GM18868 (cell line): ENCODE measurements around the gene ZNRF3.
"Not testable (repeated sequence)": the region's sequence is repeated elsewhere in the genome, so short reads cannot be mapped to it uniquely, and the experiment has no call there.

Experiments
- ATAC-seq: cut with Tn5 transposase; IDR thresholded peaks from one replicate; pipeline ENCODE4 v1.9.1; 2021; ENCODE audit warnings: mild to moderate bottlenecking, moderate library complexity; ENCODE audit not compliant: unreplicated experiment

Gene ZNRF3

DNA sequence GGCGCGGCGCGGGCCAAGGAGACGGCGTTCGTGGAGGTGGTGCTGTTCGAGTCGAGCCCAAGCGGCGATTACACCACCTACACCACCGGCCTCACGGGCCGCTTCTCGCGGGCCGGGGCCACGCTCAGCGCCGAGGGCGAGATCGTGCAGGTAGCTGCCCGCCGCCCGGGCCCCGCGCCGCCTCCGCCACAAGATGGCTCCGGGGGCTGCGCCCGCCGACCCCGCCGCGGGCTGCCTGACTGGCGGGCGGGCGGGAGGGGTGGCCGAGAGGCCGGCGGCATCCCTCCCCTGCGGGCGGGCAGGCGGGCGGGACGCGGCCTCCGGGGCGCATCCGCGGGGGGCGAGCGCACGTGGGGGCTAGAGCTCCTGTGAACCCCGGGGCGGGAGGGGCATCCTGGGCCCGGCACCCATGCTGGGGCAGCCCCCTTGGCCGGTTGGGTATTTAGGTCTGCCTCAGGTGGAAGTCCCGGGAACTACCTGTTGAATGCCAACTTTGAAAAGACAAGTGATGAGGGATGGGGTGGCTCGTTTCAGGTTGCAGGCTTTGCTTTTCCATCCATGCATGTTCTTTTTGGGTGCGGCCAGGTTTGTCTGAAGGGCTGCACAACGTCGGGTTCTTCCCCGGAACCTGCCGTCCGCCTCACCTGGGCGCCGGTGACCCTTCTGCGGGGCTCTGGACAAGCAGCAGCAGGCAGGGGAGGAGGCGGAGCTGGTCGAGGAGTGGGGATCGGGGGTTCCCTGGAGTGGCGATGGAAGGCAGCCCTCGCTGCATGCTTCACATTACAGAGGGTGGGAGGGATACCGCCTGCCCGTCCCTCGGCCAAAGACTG is 760 bp downstream of the ZNRF3 start:
- ATAC-seq, result no peak

DNA sequence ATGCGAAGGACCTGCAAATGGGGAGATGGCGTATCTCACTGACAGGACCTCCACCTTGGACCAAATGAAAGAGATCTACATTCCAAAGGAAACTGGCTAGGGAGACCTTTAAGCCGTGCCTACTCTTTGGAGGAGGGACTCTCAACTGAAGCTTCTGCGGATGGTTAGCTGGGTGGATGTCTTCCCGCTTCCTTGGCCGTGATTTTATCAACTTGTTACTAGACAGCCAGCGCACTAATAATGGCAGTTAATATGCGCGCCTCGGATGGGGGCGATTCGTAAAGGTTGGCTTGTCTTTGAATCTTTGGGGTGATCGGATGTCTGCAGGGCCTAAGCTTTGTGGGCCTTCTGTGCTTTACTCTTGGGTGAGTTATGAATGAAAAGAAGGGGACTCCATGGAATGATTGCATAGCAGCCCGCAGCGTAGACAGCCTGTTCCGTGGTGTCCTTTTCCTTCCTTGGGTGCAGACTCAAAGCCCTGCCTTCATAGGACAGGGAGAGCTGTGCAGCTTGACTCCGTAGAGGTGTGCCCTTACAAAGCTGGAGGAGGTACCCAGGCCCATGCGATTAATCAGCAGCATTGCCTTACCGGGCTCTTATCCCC is 1.5 kb downstream of the ZNRF3 start:
- ATAC-seq, result no peak

- ATAC-seq, result no peak
These were observed 2.6 kb downstream of the ZNRF3 start for GRCh38 chr22:28885939-28886338.

- ATAC-seq, result not testable (repeated sequence)
These were observed 3.3 kb downstream of the ZNRF3 start for GRCh38 chr22:28886679-28887078.

- no peak for ATAC-seq
These were observed 4.5 kb downstream of the ZNRF3 start for GRCh38 chr22:28887725-28888459.

DNA sequence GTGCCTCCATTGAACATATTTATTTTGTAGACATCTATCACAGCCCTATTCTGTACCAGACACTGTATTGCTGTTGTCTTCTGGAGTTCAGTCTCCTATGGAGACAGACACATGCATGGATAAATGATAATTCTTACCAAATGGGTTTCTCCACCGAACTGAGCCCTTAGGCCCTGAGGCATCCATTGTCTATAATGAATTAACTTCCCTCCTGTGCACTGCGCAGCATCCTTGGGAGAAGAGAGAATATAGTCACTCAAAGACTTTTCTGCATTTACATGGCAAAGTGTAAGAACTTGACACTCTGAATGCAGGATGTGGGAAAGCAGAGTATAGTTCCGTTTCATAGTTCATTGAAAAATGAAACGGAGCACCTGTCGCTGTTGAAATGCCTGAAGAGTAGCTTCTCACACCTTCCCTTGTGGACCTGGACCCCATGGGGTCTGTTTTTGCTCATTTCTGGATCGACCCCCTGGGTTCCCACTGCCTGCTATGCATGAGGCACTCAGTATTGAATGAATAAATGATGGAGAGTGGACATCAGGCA is 6.2 kb downstream of the ZNRF3 start:
- ATAC-seq, result no peak

DNA sequence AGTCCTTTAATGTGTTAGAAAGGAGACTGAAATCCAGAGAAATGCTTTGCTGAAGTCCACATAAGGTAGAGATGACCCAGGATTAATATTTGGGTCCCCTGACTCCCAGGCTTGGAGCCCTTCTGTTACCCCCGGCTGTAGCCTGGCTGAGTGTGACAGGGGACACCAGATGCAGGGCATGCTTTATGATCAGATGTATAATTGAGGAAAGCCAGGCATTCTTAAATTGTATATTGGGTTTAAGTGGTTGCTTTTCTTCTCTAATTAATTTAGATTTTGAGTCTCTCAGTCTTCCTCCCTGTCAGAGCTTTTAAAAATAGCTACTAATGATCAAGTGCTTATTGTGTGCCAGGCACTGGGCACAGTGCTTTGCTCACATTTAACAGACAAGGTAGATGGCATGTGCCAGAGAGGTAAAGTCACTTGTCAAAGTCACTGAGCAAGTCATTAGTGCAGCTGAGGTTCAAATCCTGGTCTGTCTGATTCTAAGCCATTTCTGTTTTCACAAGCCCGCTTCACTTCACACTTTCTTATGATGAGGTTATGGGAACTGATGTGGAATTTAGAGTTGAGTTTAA is 7.9 kb downstream of the ZNRF3 start:
- no peak for ATAC-seq

- ATAC-seq, result no peak
These were observed 8.9 kb downstream of the ZNRF3 start for GRCh38 chr22:28892175-28892731.

DNA sequence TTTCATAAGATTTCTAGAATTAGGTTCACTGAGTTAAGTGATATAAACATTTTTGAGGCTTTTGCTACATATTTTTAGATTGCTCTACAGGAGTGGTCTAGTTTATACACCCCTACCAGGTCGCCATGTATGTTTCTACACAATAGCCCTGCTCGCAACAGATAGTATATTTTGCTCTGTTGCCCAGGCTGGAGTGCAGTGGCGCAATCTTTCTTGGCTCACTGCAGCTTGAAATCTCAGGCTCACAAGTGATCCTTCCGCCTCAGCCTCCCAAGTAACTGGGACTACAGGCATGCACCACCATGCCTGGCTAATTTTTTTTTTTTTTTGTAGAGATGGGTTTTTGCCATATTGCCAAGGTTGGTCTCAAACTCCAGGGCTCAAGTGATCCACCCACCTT is 10.4 kb downstream of the ZNRF3 start:
- ATAC-seq, result no peak

DNA sequence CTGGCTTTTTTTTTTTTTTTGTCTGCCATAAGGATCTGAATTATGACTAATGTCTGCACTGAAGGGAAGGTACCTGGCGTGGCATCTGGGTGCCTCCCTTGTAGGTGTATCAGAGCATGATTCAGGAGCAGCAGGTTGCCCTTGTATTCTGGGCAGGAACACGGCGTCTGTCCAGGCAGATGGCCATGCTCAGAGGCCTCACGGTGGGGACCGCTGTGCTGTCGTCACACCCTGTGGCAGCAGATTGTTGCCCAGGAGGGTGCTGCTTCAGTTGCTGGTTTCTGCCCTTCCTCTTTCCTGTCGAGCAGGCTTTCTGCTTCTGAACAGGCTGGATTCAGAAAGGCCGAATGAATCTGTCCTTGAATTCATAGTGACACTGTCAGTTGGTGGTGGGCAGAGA is 11.0 kb downstream of the ZNRF3 start:
- no peak for ATAC-seq

DNA sequence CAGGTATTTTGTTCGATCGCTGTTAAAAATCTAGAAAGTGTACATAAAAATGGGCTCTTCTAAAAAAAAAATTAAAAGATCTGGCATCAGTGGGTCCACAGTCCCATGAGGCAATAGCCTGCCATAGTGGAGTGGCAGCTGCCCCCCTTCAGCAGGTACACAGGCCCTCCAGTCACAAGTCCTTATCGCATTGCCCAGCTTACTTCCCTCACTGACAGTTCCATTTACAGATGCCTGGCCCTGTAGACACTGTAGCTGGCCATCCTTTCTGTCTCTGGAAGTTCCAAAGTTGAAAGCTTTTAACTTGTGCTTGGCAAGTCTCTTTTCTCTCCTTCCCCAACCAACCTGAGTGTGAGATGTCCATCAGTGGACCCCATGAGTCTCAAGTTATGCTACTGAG is 11.4 kb downstream of the ZNRF3 start:
- ATAC-seq, result no peak

DNA sequence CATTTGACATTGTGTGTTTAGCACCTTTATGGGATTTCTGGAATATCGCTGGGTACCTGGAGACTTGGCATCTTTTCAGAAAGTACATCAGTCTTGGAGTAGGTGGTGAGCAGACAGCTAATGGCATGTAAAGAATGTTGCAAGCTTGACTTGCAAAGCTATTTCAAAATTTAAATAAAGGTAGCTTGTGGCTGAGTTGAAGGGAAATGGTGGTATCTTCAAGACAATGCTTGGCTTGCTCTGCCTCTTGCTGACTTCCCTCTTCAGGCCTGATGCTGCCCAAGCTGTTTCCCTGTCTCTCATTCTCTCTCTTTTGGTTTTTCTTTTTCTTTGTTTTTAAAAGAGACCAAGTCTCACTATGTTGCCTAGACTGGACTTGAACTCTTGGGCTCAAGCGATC is 13.2 kb downstream of the ZNRF3 start:
- ATAC-seq, result no peak

- no peak for ATAC-seq
These were observed 14.9 kb downstream of the ZNRF3 start for GRCh38 chr22:28898233-28898629.

- ATAC-seq, result no peak
These were observed 16.0 kb downstream of the ZNRF3 start for GRCh38 chr22:28899199-28899853.

- no peak for ATAC-seq
These were observed 17.1 kb downstream of the ZNRF3 start for GRCh38 chr22:28900379-28900925.

GRCh38 chr22:28902490-28902889 is 19.1 kb downstream of the ZNRF3 start:
- ATAC-seq, result no peak

DNA sequence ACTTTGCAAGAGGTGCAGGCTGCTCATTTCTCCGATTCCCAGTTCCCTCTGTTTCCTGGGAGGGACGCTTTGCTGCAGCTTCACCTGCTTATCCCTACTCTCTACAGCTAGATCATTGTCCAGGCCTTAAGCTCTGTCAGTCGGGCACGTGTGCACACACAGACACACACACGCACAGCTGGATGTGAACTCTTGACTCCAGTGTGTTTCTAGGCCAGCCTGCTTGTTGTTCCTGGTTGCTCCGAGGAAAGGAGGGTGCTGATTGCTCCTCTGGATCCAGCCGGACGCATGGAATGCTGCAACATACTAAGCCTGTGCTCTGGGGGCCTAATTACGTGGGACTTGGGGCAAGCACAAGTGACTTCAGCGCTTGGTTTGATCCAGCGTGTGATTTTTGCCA is 19.7 kb downstream of the ZNRF3 start:
- ATAC-seq, result no peak

DNA sequence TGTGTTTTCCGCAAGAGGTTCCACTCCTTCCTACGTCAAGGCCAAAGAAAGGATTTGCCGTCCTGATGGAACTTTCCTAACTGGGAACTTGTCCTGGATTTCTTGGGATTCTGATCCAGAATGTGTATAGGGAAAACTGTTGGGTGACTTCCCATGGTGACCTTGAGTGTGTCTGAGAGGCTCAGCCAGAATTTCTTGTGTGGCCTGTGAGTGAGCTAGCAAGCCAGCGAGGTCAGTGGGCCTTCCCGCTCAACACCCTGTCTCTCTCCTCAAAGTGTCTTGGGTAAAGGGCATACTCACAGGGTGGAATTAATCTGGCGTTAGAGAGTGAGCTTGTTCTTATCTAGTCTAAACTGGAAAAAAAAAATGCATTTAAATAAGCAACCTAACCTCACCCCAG is 20.4 kb downstream of the ZNRF3 start:
- no peak for ATAC-seq

GRCh38 chr22:28904211-28904896 is 21.0 kb downstream of the ZNRF3 start:
- ATAC-seq, result no peak
